Adrenal gland (tissue), 12 donors: ENCODE results near the gene BTBD18. TPM values are rescaled to one million over a fixed set of nuclear protein-coding genes. Genes with fewer than 3 reads are reported as not detected.

Experiments
- DNase-seq, 7 donors: peaks; one replicate each; pipeline ENCODE4 v3.0.0-alpha.2; 2019 to 2020
- H3K27ac ChIP-seq, 5 donors: fragments of 200-600 bp; sonication (generic) in 4 of 5; 1 replicate in 3 of 5; 2 replicates in 2 of 5; pipeline versions ENCODE4 v1.5.1 to v1.8.0; 2016 to 2020; ENCODE audit warnings: mild to moderate bottlenecking in 1 of 5
- H3K27me3 ChIP-seq: fragments of 200-600 bp; 2 replicates; pipeline ENCODE4 v1.8.0; 2021
- H3K36me3 ChIP-seq, 2 donors: fragments of 200-600 bp; replicated peaks in 1 of 2; 1 replicate in 1 of 2; 2 replicates in 1 of 2; pipeline versions ENCODE4 v1.5.1 to v1.8.0; 2018 to 2022
- H3K4me1 ChIP-seq, 2 donors: fragments of 200-600 bp; replicated peaks in 1 of 2; 1 replicate in 1 of 2; 2 replicates in 1 of 2; pipeline versions ENCODE4 v1.5.1 to v1.8.0; 2018 to 2021
- H3K4me3 ChIP-seq, 4 donors: fragments of 200-600 bp; sonication (generic) in 3 of 4; one replicate each; pipeline ENCODE4 v1.5.1; 2016 to 2018
- H3K9me3 ChIP-seq, 3 donors: fragments of 200-600 bp; sonication (generic) in 1 of 3; replicated peaks in 1 of 3; 1 replicate in 2 of 3; 2 replicates in 1 of 3; pipeline versions ENCODE4 v1.5.1 to v1.8.0; 2016 to 2021
- CTCF ChIP-seq, 6 experiments: fragments of 450-650 bp in 4 of 6; fragments of 200-600 bp in 2 of 6; sonication (generic) in 1 of 6; IDR thresholded peaks; 1 replicate in 5 of 6; 2 replicates in 1 of 6; pipeline versions ENCODE4 v1.5.1 to v1.8.0; 2016 to 2021; ENCODE audit warnings: antibody characterized with exemption in 6 of 6, mild to moderate bottlenecking in 2 of 6, moderate library complexity in 1 of 6
- POLR2A ChIP-seq, 2 donors: fragments of 450-650 bp; IDR thresholded peaks; one replicate each; pipeline ENCODE4 v1.6.1; 2017; ENCODE audit warnings: antibody characterized with exemption in 2 of 2, mild to moderate bottlenecking in 2 of 2, moderate library complexity in 1 of 2
- WGBS, 4 donors: extraction: QIAGEN DNeasy Blood & Tissue Kit in 2 of 4; methylation state at CpG; one replicate each; pipeline versions ENCODE4 v1.1.5 to v1.1.7; 2013 to 2017; 5-methylcytosine and 5-hydroxymethylcytosine counted together
- intact Hi-C, 2 donors: fragments of 100-400 bp; cut with DNase I; formaldehyde crosslinking; loops; one replicate each; pipeline versions ENCODE4 v1.14.1 to v1.15.0; 2022 to 2023
- polyA plus RNA-seq, 3 donors: library from polyadenylated mRNA; stranded (reverse); fragments of 200-250 nt in 2 of 3; fragments of 350-450 nt in 1 of 3; fragmentation: Illumina TruSeq in 1 of 3; extraction: RNeasy Lipid Tissue Mini Kit (QIAGEN cat#74804) in 1 of 3; gene quantifications; one replicate each; pipeline ENCODE4 v1.2.3, GENCODE V29; 2013 to 2014
- total RNA-seq, 9 donors: library from RNA; depleted of rRNA in 4 of 9; stranded (reverse); fragments of >200 nt in 4 of 9; fragments of 120-200 nt in 1 of 9; fragmentation: NEBNext Ultra II Directional in 1 of 9; extraction: Animal tissue kit (Norgen Biotek cat#: 25700) in 1 of 9; gene quantifications; one replicate each; pipeline versions ENCODE4 v1.1.0 to v1.2.4, GENCODE V29; 2013 to 2023
- donor health status: healthy with polysubstance abuse.
- donor health status: Bipolar disorder and iron deficiency.
- donor health status: DM: yes; HTN: yes; CAD: no.
- donor health status: DM: no; HTN: no; CAD: no.
- donor health status: DM: no; HTN: no; CAD: no.
- donor health status: DM: yes; HTN: yes; CAD: no.

BTBD18 gene
- total and polyA plus RNA-seq, 12 donors, result not detected

- H3K27ac ChIP-seq, result no peak overlapping the region
- no peak overlapping the region for H3K4me3 ChIP-seq
- H3K9me3 ChIP-seq, result no peaks in the 10 kb centered on the region
- no peaks in the 10 kb centered on the region for H3K27me3 ChIP-seq
- TF ChIP-seq POLR2A (IDR thresholded peaks at IDR 0.05) (no peak), CTCF (IDR thresholded peaks at IDR 0.05) (no peak)
- intact Hi-C loops, result no loop called here
- peaks cover 13 to 60% of the 10 kb centered on the region in 2 donors for H3K4me1 ChIP-seq
- no peaks in the 10 kb centered on the region for H3K36me3 ChIP-seq
- DNase-seq, result no peak
Measured at GRCh38 chr11:57788703-57789088, 37.1 kb upstream of the BTBD18 start.

- H3K4me3 ChIP-seq, result no peak overlapping the region
- TF ChIP-seq POLR2A (IDR thresholded peaks at IDR 0.05) (no peak), CTCF (IDR thresholded peaks at IDR 0.05) (no peak)
- H3K4me1 ChIP-seq, result peaks cover 7 to 54% of the 10 kb centered on the region in 2 donors
- WGBS, 4 donors, result 79 to 81% (median 79%) methylated on average over 6 of the region's 6 CpGs
- intact Hi-C loops, result no loop called here
- H3K9me3 ChIP-seq, result no peaks in the 10 kb centered on the region
- no peaks in the 10 kb centered on the region for H3K27me3 ChIP-seq
- H3K36me3 ChIP-seq, result no peaks in the 10 kb centered on the region
- no peak overlapping the region for H3K27ac ChIP-seq
- peak in 3 of 7 donors; percentile 33 to 39 (median 36) for DNase-seq
Measured at GRCh38 chr11:57787920-57788702, 36.5 kb upstream of the BTBD18 start.

GRCh38 chr11:57787006-57787604, 35.5 kb upstream of the BTBD18 start:
- DNase-seq, result no peak
- Histone ChIP-seq H3K27me3 (no peaks in the 10 kb centered on the region), H3K4me1 (peaks cover 0 to 57% of the 10 kb centered on the region in 2 donors), H3K36me3 (no peaks in the 10 kb centered on the region), H3K9me3 (no peaks in the 10 kb centered on the region), H3K4me3 (no peak overlapping the region), H3K27ac (peak overlapping the region in 1 of 5 donors; percentile 27)
- no peak for TF ChIP-seq CTCF (IDR thresholded peaks at IDR 0.05)
- no peak for TF ChIP-seq POLR2A (IDR thresholded peaks at IDR 0.05)
- intact Hi-C loops, result no loop called here
- 87 to 90% (median 89%) methylated on average over 4 of the region's 4 CpGs for WGBS, 4 donors

DNA sequence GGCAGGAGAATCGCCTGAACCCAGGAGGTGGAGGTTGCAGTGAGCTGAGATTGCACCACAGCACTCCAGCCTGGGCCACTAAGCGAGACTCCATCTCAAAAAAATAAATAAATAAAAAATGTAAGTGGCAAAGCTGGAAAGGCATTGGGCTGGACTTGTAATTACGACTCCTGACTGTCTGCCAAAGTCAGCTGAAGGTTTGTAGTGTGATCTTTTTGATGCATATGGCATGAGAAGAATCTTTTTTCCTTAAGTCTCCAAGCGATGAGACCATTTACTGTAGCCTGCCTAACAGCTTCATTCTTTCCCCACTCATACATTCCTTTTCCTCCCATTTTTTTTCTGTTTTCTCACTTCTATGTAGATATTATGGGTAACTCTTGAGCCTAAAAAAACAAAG, 34.8 kb upstream of the BTBD18 start:
- H3K4me1 ChIP-seq, result peaks cover under 1 to 57% of the 10 kb centered on the region in 2 donors
- H3K4me3 ChIP-seq, result no peak overlapping the region
- DNase-seq, result no peak
- no peaks in the 10 kb centered on the region for H3K9me3 ChIP-seq
- H3K27ac ChIP-seq, result peak overlapping the region in 1 of 5 donors; percentile 27
- H3K27me3 ChIP-seq, result no peaks in the 10 kb centered on the region
- TF ChIP-seq POLR2A (IDR thresholded peaks at IDR 0.05), result no peak
- TF ChIP-seq CTCF (IDR thresholded peaks at IDR 0.05), result no peak
- intact Hi-C loops, result no loop called here
- WGBS, 4 donors, result 73 to 83% (median 81%) methylated on average over 4 of the region's 4 CpGs
- no peaks in the 10 kb centered on the region for H3K36me3 ChIP-seq
